Measurements from ENCODE around the gene RCOR2.
A peak's percentile ranks its signal among the peaks of the same experiment; 100 is the strongest.

The RCOR2 gene

GRCh38 chr11:63887386-63887999 lies 29.5 kb downstream of the RCOR2 start:
- Mint-ChIP-seq H3K4me3 (peak overlapping the region; percentile 54 to 93), H3K27ac (peak overlapping the region; percentile 91)
- ATAC-seq (replicated peaks), result no peak

GRCh38 chr11:63884196-63884932 lies 32.6 kb downstream of the RCOR2 start:
- H3K4me1 Mint-ChIP-seq, result peaks cover 47 to 75% of the 10 kb centered on the region in 2 donors
- H3K27ac Mint-ChIP-seq, result peak overlapping the region; percentile 80
- H3K4me3 Mint-ChIP-seq, result no peak overlapping the region
- DNase-seq, result no peak
- ATAC-seq (replicated peaks), result no peak
- H3K27me3 Mint-ChIP-seq, result no peaks in the 10 kb centered on the region
- H3K9me3 Mint-ChIP-seq, result no peaks in the 10 kb centered on the region
- peaks cover 7 to 19% of the 10 kb centered on the region in 2 donors for H3K36me3 Mint-ChIP-seq

More at GRCh38 chr11:63887386-63887999, 29.5 kb downstream of the RCOR2 start:
- DNase-seq, result no peak
- Mint-ChIP-seq H3K9me3 (no peaks in the 10 kb centered on the region), H3K4me1 (peaks cover 61 to 82% of the 10 kb centered on the region in 2 donors), H3K27me3 (no peaks in the 10 kb centered on the region), H3K36me3 (peaks cover 8 to 13% of the 10 kb centered on the region in 2 donors)

- Mint-ChIP-seq H3K4me1 (peaks cover 44 to 75% of the 10 kb centered on the region in 2 donors), H3K9me3 (no peaks in the 10 kb centered on the region), H3K36me3 (peaks cover 7 to 19% of the 10 kb centered on the region in 2 donors), H3K27ac (peak overlapping the region; percentile 80), H3K4me3 (no peak overlapping the region), H3K27me3 (no peaks in the 10 kb centered on the region)
- no peak for ATAC-seq (replicated peaks)
- no peak for DNase-seq
Observed at GRCh38 chr11:63883791-63884190, 33.2 kb downstream of the RCOR2 start.

- no peak overlapping the region for H3K27ac Mint-ChIP-seq
- H3K36me3 Mint-ChIP-seq, result peaks cover 9 to 19% of the 10 kb centered on the region in 2 donors
- DNase-seq (no peak), ATAC-seq (replicated peaks) (peak; percentile 69 to 71)
- peaks cover 38 to 75% of the 10 kb centered on the region in 2 donors for H3K4me1 Mint-ChIP-seq
- no peak overlapping the region for H3K4me3 Mint-ChIP-seq
- no peaks in the 10 kb centered on the region for H3K27me3 Mint-ChIP-seq
- no peaks in the 10 kb centered on the region for H3K9me3 Mint-ChIP-seq
Observed at GRCh38 chr11:63882555-63883242, 34.3 kb downstream of the RCOR2 start.

GRCh38 chr11:63880403-63880790 lies 36.6 kb downstream of the RCOR2 start:
- no peaks in the 10 kb centered on the region for H3K27me3 Mint-ChIP-seq
- DNase-seq (no peak), ATAC-seq (replicated peaks) (peak in 1 of 2 donors; percentile 35)
- H3K9me3 Mint-ChIP-seq, result no peaks in the 10 kb centered on the region
- no peak overlapping the region for H3K27ac Mint-ChIP-seq
- no peak overlapping the region for H3K4me3 Mint-ChIP-seq
- H3K4me1 Mint-ChIP-seq, result peaks cover 32 to 60% of the 10 kb centered on the region in 2 donors
- H3K36me3 Mint-ChIP-seq, result peaks cover 12 to 24% of the 10 kb centered on the region in 2 donors

GRCh38 chr11:63879598-63880402 lies 37.2 kb downstream of the RCOR2 start:
- no peaks in the 10 kb centered on the region for H3K27me3 Mint-ChIP-seq
- H3K4me3 Mint-ChIP-seq, result no peak overlapping the region
- H3K36me3 Mint-ChIP-seq, result peaks cover 13 to 26% of the 10 kb centered on the region in 2 donors
- H3K9me3 Mint-ChIP-seq, result no peaks in the 10 kb centered on the region
- H3K27ac Mint-ChIP-seq, result no peak overlapping the region
- H3K4me1 Mint-ChIP-seq, result peaks cover 32 to 60% of the 10 kb centered on the region in 2 donors
- DNase-seq, result no peak
- no peak for ATAC-seq (replicated peaks)

- DNase-seq (no peak), ATAC-seq (replicated peaks) (no peak)
- peaks cover 13 to 27% of the 10 kb centered on the region in 2 donors for H3K36me3 Mint-ChIP-seq
- no peaks in the 10 kb centered on the region for H3K27me3 Mint-ChIP-seq
- no peak overlapping the region for H3K4me3 Mint-ChIP-seq
- H3K27ac Mint-ChIP-seq, result no peak overlapping the region
- H3K9me3 Mint-ChIP-seq, result no peaks in the 10 kb centered on the region
- peaks cover 28 to 61% of the 10 kb centered on the region in 2 donors for H3K4me1 Mint-ChIP-seq
Observed at GRCh38 chr11:63877658-63878241, 39.2 kb downstream of the RCOR2 start.

- no peak overlapping the region for H3K27ac Mint-ChIP-seq
- H3K9me3 Mint-ChIP-seq, result no peaks in the 10 kb centered on the region
- DNase-seq (no peak), ATAC-seq (replicated peaks) (no peak)
- H3K4me1 Mint-ChIP-seq, result peaks cover 31 to 68% of the 10 kb centered on the region in 2 donors
- no peaks in the 10 kb centered on the region for H3K27me3 Mint-ChIP-seq
- no peak overlapping the region for H3K4me3 Mint-ChIP-seq
- H3K36me3 Mint-ChIP-seq, result peaks cover 13 to 24% of the 10 kb centered on the region in 2 donors
Observed at GRCh38 chr11:63876616-63877015, 40.3 kb downstream of the RCOR2 start.

- Mint-ChIP-seq H3K4me3 (no peak overlapping the region), H3K4me1 (peaks cover 33 to 67% of the 10 kb centered on the region in 2 donors), H3K27me3 (no peaks in the 10 kb centered on the region), H3K36me3 (peaks cover 13 to 21% of the 10 kb centered on the region in 2 donors), H3K27ac (peak overlapping the region; percentile 65), H3K9me3 (no peaks in the 10 kb centered on the region)
- DNase-seq (no peak), ATAC-seq (replicated peaks) (no peak)
Observed at GRCh38 chr11:63875506-63876065, 41.4 kb downstream of the RCOR2 start.

- ATAC-seq (replicated peaks) (no peak), DNase-seq (no peak)
- no peak overlapping the region for H3K27ac Mint-ChIP-seq
- peaks cover 38 to 67% of the 10 kb centered on the region in 2 donors for H3K4me1 Mint-ChIP-seq
- H3K9me3 Mint-ChIP-seq, result no peaks in the 10 kb centered on the region
- no peaks in the 10 kb centered on the region for H3K27me3 Mint-ChIP-seq
- H3K4me3 Mint-ChIP-seq, result no peak overlapping the region
- H3K36me3 Mint-ChIP-seq, result peaks cover 10 to 22% of the 10 kb centered on the region in 2 donors
Observed at GRCh38 chr11:63874511-63874910, 42.5 kb downstream of the RCOR2 start.

GRCh38 chr11:63873311-63873710 lies 43.7 kb downstream of the RCOR2 start:
- H3K4me1 Mint-ChIP-seq, result peaks cover 47 to 66% of the 10 kb centered on the region in 2 donors
- peaks cover 14 to 29% of the 10 kb centered on the region in 2 donors for H3K36me3 Mint-ChIP-seq
- H3K27me3 Mint-ChIP-seq, result no peaks in the 10 kb centered on the region
- no peaks in the 10 kb centered on the region for H3K9me3 Mint-ChIP-seq
- ATAC-seq (replicated peaks) (no peak), DNase-seq (no peak)
- H3K27ac Mint-ChIP-seq, result no peak overlapping the region
- H3K4me3 Mint-ChIP-seq, result no peak overlapping the region

- H3K4me1 Mint-ChIP-seq, result peaks cover 48 to 64% of the 10 kb centered on the region in 2 donors
- DNase-seq (no peak), ATAC-seq (replicated peaks) (no peak)
- no peaks in the 10 kb centered on the region for H3K27me3 Mint-ChIP-seq
- no peak overlapping the region for H3K4me3 Mint-ChIP-seq
- peaks cover 12 to 31% of the 10 kb centered on the region in 2 donors for H3K36me3 Mint-ChIP-seq
- H3K27ac Mint-ChIP-seq, result no peak overlapping the region
- no peaks in the 10 kb centered on the region for H3K9me3 Mint-ChIP-seq
Observed at GRCh38 chr11:63872800-63873197, 44.2 kb downstream of the RCOR2 start.

GRCh38 chr11:63871962-63872799 lies 44.8 kb downstream of the RCOR2 start:
- Mint-ChIP-seq H3K36me3 (peaks cover 12 to 32% of the 10 kb centered on the region in 2 donors), H3K4me3 (no peak overlapping the region), H3K9me3 (no peaks in the 10 kb centered on the region), H3K27ac (peak overlapping the region; percentile 73), H3K4me1 (peaks cover 50 to 70% of the 10 kb centered on the region in 2 donors), H3K27me3 (no peaks in the 10 kb centered on the region)
- DNase-seq (peak; percentile 61), ATAC-seq (replicated peaks) (peak; percentile 94 to 96)
